HG02852 (cell line): Measurements from ENCODE around the gene CYRIA.

Experiments used
- ATAC-seq: cut with Tn5 transposase; IDR thresholded peaks from one replicate; pipeline ENCODE4 v1.9.1; 2021; ENCODE audit warnings: mild to moderate bottlenecking, moderate library complexity; ENCODE audit not compliant: unreplicated experiment

Gene CYRIA

DNA sequence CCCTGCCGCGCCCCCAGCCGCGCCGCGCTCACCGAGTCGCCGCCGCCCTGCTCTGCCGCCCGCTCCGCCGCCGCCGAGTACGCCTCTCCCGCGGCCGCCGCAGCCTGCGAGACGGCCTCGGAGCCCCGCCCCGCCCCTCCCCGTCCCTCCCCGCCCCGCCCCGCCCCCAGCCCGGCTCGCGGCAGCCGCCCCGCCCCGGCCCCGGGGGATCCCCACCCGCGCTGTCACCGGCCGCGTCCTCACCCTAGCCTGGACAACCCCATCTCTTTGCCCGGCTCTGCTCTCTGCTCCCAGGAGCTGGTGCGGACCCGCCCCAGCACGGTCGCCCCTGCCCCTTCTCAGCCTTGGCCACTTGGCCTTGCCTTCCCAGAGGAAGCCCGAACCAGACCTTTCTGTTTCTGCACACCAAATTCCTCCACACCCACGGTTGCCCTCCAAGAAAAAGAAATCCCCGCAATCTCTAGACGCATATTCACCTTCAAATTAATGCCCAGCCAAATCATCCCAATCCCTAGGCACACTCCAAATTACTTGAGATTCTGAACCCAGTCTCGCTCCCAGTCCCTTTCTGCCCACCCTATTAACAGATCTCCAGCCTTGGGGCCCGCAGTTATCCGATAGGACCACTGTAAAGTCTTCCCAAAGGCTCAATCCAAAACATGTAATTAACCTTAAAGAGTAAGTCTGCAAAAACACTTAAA lies at the start of gene CYRIA:
Gene CYRIA (minus strand): TSS at position 87 of the 701 bp plus-strand sequence. CDS start 77,715 bp downstream, outside the sequence.
- peak; percentile 68 for ATAC-seq

DNA sequence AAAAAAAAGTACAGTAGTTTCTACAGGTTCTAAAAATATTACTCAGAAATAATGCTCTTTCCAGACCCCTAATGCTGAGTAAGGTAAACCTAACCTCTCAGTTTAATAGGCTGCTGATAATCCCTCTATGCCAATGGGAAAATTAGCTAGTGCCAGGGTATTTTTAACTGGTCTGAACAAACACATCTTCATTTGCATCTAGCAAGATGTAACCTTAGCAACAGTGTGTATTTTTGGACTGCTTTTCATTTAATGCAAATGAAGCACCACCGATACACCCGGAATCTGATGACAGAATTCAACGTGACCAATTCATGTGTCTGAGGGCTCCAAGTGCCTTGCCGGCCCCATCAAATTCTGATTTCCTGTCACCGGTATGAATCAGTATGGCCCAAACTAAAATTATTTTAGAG lies 47.4 kb upstream of the CYRIA start:
- peak; percentile 82 for ATAC-seq

DNA sequence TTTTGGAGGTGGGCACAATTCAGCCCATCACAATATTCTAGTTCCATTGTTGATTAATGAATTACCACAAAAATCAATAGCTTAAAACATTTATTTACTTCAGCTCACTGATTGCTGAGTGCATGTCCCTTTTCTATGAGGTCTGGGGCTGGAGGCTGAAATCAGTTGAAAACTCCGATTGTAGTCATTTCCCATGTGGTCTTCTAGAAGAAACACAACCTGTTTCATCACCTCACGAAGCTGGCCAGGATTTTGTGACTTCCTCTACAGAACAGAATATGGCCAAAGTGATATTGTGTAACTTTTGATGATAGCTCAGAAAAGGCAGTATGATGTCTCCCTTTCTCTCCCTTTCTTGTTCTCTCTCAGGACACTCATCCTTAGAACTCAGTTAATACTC lies 44.1 kb upstream of the CYRIA start:
- ATAC-seq = no peak

DNA sequence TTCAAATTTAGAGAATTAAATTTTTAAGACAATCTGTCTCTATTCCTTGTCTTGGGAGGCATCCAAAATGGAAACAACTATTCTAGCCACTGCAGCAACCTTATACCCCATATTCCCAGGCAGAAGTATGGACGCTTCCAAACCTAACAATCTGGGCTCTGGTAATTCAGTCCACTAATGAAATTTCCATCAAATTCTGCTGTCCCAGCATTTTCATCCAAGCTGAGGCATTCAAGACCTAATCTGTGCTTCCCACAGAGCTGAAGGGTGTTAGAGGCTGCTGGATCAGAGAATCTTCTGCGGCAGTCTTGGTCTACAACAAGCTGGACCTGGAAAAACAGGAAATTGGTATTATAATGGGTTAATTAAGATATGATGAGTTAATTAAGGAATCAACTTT lies 42.5 kb upstream of the CYRIA start:
- no peak for ATAC-seq

DNA sequence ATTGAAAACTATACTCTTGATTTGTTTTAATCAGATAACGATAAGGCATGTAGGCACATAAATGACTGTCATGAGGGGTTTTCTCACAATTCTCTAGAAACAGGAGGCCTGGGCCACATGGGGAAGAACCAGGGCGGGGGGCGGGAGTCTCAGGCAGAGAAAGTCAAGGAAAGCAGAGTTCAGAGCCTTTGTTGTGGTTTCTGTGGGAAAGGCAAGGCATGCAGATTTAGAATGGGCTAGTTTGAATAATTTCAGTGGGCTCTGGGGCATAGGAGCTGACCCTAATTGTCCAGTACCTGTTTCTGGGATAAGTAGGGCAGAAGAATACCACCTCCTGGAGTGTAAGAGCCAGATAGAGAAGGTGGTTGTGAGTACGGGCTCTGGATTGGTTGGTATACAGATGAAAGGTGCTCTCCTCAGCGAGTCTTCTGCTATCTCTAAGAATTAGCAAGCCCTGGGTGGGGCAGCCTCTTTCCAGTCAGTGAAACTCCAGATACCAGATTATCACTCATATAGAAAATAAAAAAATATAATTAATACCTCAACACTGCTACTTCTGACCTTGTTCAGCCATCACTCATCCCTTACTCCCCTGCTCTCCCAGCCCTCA lies 41.5 kb upstream of the CYRIA start:
- ATAC-seq = no peak

DNA sequence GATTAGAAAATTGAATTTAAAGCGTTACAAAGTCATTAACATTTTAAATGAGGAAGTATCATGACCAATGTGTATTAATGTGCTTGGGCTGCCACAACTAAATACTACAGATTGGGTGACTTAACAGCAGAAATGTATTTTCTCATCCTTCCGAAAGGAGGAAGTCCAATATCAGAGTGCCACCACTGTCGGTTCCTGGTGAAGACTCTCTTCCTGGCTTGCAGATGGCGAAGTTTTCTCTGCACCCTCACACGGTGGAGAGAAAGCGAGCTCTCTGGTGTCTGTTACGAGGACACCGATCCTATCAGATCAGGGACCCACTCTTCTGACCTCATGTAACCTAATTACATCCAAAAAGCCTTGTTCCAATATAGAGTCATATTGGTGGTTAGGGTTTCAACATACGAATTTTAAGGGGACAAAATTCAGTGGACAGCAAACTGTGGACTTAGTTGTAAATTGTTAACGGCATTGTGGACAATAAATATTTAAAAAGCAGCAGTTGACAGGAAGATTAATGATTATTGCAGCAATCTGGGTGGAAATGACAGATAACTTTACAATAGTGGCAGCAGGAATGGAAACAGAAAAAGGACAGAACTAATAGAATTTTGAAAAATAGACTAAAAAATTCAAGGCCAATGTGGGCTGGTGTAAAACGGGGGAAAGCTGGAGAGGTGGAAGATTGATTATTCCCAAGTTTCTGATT lies 35.1 kb upstream of the CYRIA start:
- no peak for ATAC-seq

DNA sequence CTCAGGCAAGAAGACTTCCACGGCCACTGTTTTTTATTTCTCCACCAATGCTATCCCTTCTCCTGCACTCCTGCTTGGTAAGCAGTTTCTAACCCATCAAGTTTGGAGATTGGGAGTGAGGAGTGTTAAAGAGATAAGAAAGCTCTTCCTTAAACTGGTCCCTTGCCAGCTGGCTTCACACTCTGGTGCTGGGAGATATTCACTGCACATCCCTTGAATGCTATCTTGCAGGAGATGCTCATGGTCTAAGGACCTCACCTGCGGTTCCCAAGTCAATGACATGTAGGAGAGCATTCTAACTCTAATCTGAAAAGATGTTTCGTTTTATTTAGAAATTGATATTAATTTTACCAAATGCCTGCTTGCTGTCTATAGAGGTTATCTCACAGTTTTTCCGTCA lies 28.2 kb upstream of the CYRIA start:
- ATAC-seq = no peak

DNA sequence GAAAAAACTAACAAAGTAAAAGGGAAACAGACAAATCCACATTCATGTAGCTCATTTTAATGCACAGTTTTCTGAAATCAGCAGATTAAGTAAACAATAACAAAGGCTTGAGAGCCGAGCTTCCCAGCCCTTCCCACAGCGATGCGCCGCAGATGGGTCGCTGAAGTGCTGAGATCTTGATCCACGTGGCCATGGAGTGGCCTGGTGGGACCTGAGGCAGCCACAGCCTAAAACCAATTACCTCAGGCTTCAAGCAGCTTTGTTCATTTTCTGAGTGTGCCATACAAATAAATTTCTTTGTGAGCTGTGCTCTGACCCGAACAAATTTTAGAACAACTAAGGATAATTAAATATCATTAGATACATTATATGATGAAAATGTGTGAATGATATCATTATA lies 25.6 kb upstream of the CYRIA start:
- no peak for ATAC-seq

DNA sequence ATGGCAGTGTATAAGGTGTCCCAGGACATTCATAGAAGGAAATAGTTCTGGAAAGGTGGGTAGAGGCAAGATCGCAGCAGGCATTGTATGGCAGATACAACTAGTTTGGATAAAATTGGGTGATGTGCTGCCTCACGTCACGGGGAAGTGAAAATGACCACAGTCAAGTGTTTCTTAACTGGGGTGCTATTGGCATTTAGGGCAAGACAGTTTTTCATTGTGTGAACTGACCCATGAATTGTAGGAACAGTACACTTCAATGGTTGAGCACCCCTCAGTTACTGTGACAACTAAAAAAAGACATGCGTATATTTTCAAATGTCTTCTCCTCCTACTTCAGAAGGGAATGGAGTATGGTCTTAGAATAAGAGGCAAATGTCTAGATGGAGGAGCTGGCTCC lies 22.3 kb upstream of the CYRIA start:
- ATAC-seq = no peak

DNA sequence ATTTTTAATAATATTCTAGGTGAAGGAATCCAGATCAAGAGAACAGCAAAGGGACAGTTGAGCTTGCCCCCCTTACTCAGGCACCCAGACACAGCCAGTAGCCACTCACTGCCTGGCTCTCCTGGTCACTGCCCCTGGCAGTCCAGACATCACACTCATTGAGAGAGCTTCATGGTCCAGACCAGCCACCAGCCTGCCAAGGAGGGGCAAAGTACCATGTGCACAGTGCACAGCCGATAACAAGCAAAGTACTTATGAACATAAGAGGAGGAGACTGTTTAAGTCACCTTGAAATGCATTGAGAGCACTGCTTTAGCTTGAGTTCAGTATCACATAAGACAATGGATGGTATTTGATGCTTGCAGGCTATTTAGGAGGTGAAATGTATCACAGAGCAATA lies 21.6 kb upstream of the CYRIA start:
- no peak for ATAC-seq

DNA sequence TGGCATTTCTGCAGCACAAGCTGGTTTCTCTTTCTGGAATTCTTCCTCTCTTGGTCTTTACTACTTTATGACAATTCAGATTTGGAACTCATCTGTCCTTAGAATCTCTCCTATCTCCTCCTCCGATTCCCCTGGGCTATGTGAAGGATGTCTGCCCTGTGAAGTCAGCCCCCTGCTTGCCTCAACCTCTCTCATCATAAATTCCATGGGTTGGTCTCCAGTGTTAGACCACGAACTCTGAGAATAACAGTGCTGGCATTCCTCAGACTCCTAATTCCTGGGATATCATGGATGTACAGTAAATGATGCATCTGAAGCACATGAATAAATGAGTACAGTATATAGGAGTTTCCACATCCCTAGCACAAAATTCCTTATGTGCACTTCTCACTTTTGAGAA lies 21.0 kb upstream of the CYRIA start:
- no peak for ATAC-seq

DNA sequence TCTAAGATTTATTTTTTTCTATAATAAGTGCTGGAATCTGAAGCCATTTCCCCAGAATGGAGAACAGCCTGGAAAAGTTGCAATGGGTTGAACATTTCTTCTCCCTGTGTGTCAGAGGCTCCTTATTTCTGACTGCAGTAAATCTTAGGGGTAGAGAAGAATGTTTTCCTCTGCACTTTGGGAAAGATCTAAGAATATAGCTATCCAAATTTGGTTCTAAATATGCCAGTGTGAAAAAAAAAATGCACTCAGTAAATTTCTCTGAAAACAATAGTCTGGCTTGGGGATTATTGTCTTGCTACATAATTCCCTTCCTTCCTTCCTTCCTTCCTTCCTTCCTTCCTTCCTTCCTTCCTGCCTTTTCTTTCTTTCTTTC lies 19.7 kb upstream of the CYRIA start:
- ATAC-seq = no peak

DNA sequence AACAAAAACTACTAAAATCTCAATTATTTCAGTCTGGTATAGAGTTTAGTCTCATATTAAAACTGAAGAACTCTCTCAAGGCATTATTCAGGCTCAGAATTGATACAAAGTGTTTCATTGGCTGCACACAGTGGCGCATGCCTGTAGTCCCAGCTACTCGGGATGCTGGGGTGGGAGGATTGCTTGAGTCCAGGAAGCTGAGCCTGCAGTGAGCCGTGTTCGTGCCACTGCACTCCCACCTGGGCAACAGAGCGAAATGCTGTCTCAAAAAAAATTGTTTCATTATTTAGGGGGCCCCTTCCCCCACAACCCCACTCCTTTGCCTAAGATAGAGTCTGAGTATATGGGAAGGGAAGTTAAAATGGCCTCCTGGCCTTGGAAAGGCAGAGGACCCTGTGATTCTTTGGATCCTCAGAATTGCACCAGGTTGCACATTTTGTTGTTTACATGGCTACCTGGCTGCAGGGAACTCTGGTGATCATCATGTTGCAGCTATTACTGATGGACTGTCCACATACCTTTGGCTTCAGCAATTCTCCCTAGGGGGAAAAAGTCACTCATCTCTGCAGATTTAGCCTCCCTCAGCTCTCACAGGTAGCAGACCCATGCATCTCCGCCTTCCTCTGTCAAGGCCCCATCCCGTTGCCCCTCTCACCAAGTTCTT lies 19.2 kb upstream of the CYRIA start:
- ATAC-seq = no peak

DNA sequence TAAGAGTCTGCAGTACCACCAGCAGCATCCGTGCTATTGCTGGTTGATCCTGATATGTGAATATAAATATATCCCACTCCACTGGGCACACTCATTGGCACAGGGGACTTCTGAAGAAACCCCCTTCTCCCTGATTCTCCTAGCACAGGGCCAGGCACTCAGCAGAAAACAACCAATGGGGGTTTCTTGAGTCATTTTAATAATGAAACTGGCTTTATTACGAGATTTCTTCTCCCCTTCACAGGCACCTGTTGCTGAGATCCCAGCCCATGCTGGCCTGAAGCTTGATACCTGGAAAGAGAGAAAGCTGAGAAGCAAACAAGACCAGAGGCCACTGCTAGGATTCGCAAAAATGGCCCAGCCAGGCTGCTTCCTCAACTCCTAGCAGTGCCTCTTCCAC lies 17.9 kb upstream of the CYRIA start:
- no peak for ATAC-seq

DNA sequence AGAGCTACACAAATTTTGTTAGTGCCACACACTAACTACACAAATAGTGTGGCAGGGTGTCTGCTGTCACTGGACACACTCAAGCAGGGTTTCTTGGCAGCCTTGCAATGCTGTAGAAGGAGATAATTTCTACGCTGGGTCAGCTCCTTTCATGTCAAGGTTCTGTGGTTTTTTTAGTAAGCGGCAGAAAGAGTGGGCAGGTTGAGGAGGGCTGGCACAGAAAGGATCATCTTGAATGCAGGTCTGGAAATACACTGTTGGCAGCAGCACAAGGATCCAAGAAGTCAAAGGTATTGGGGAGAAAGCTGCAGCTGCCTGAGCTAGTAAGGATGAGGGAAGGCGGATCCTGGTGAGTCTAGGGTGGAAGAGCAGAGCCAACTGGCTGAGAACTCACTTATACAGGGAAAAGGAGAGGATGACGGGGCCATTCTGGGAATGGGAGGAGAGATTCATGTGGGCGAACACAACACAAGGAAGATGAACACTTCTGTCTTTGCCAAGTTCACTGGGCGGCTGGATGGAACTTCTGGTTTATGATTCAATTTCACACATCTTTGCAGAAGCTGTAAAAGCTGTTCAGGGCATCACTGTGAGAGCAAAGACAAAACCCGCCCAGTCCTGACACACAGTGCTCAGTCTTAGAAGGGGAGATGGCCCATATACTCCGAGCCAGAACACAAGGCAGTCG lies 16.9 kb upstream of the CYRIA start:
- ATAC-seq = no peak

DNA sequence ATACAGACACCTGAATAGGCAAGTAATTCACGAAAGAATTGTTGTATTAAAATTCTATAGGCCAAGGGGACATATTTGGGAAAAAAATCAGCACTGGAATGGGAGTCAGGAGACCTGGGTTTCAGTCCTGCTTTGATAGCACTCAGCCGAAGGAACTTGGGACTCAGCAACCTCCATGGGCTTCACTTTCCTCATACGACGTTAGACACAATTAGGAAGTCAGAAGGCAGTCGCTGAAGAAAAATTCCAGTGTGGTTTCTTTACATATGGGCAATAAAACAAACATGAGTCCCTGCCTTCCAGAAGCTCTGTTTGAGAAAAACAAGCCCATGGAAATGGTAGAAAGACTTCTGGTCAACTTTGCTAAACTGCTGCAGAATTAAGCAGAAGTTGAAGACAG lies 15.1 kb upstream of the CYRIA start:
- ATAC-seq = no peak

DNA sequence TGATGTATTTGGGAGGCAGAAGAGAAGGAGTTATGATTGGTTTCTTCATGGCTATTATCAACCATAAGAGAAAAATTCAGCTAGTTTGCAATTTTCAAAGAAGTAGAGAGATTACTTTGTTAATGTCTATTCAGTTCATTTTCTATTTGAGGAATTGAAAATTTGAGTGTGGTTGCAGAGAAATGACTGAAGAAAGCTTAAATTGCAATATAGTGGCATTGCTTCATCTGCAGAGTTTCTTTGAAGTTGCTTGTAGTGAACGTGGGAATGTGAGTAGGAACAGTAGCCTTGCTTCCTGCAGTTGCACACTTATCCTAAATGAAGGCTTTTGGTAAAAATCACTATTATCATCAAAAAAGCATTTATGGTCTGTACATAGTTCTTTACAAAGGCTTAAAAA lies 14.7 kb upstream of the CYRIA start:
- ATAC-seq = no peak

DNA sequence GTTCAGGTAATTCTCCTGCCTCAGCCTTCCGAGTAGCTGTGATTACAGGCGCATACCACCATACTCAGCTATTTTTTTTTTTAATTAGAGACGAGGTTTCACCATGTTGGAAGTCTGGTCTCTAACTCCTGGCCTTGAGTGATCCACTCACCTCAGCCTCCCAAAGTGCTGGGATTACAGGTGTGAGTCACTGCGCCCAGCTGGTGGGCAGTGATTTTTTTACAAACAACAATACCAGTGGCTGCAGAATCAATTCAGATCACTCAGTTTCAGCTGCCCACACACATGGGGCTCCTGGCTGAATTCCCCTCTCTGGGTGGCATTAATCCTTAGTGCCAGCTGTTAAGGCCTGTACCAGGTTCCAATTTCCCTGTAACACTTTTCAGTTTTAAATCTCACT lies 13.3 kb upstream of the CYRIA start:
- no peak for ATAC-seq

DNA sequence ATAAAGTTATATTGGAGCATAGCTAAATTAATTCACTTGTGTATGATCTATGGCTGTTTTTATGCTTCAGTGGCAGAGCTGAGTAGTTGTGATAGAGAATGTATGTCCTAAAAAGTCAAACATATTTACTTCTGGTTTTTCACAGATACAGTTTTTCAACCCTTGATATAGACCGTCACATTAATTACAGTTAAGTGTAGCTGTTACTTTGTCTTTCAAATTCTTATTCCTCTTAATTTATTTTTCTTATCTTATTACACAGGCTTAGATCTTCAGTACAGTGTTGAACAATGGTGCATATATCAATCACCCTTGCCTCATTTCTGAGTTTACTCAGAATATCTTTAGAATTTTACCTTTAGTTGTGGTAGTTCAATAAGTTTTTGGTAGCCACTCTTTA lies 12.2 kb upstream of the CYRIA start:
- no peak for ATAC-seq

DNA sequence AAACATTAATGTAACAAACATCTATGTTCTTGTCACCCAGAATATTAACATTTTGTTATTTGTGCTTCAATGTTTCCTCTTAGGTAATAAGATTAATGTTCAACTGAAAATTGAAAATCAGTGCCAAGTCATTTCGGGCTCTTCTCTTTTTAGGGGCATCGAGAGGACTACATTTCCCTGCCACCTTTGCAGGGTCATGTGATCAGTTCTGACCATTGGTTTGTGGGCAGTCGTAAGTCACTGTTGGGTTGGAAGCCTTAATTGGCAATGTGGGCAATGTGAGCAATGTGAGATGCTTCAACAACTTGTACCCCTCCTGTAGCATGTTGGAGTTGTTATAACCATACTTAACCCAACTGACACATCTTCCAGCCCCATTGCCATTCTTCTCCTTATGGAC lies 10.1 kb upstream of the CYRIA start:
- ATAC-seq = no peak

DNA sequence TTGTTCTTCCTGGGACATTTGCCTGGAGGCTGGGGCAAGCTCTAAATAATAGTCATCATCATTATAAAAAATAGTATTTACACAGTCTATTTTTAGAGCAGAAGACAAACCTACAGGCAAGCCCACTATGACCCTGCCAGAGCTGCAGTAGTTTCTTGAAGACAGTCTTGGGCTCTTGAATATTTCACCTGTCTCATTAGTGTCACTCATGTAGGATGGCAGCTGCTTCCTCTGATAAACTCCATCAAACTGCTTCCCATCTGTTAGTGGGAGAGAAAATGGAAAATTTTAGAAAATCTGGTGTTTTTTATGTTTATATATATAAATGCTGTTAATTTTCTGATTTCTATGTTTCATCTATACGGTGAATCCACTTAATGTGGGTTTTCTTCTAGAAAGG lies 8.5 kb upstream of the CYRIA start:
- ATAC-seq = no peak
